ENCODE results near the gene BATF.
"Not testable (repeated sequence)": the region's sequence is repeated elsewhere in the genome, so short reads cannot be mapped to it uniquely, and the experiment has no call there.

The BATF gene

GRCh38 chr14:75522224-75522982 lies at the start of gene BATF:
Gene BATF (plus strand): TSS chr14:75522469. CDS start chr14:75522683, 214 bp downstream.
- DNase-seq (ENCODE audit: low read depth in 2 of 2) = peak; percentile 59 to 68

- not testable (repeated sequence) for DNase-seq (ENCODE audit: low read depth in 2 of 2)
These were observed 48.1 kb upstream of the BATF start for GRCh38 chr14:75474127-75474526.

GRCh38 chr14:75476274-75476995 lies 45.8 kb upstream of the BATF start:
- no peak for DNase-seq (ENCODE audit: low read depth in 2 of 2)

GRCh38 chr14:75477881-75478280 lies 44.4 kb upstream of the BATF start:
- DNase-seq (ENCODE audit: low read depth in 2 of 2) = no peak

GRCh38 chr14:75479770-75480600 lies 42.3 kb upstream of the BATF start:
- DNase-seq (ENCODE audit: low read depth in 2 of 2) = no peak

- DNase-seq (ENCODE audit: low read depth in 2 of 2) = no peak
These were observed 39.9 kb upstream of the BATF start for GRCh38 chr14:75482366-75482765.

GRCh38 chr14:75484711-75485429 lies 37.4 kb upstream of the BATF start:
- no peak for DNase-seq (ENCODE audit: low read depth in 2 of 2)

GRCh38 chr14:75486318-75486717 lies 36.0 kb upstream of the BATF start:
- no peak for DNase-seq (ENCODE audit: low read depth in 2 of 2)

GRCh38 chr14:75487155-75487671 lies 35.1 kb upstream of the BATF start:
- DNase-seq (ENCODE audit: low read depth in 2 of 2) = no peak

- no peak for DNase-seq (ENCODE audit: low read depth in 2 of 2)
These were observed 32.8 kb upstream of the BATF start for GRCh38 chr14:75489480-75489837.

GRCh38 chr14:75491376-75491978 lies 30.8 kb upstream of the BATF start:
- DNase-seq (ENCODE audit: low read depth in 2 of 2) = no peak

GRCh38 chr14:75492832-75493591 lies 29.3 kb upstream of the BATF start:
- DNase-seq (ENCODE audit: low read depth in 2 of 2) = no peak

GRCh38 chr14:75493592-75494087 lies 28.6 kb upstream of the BATF start:
- no peak for DNase-seq (ENCODE audit: low read depth in 2 of 2)

GRCh38 chr14:75494896-75495295 lies 27.4 kb upstream of the BATF start:
- no peak for DNase-seq (ENCODE audit: low read depth in 2 of 2)

- DNase-seq (ENCODE audit: low read depth in 2 of 2) = no peak
These were observed 26.9 kb upstream of the BATF start for GRCh38 chr14:75495399-75495798.

GRCh38 chr14:75495882-75496281 lies 26.4 kb upstream of the BATF start:
- no peak for DNase-seq (ENCODE audit: low read depth in 2 of 2)

- DNase-seq (ENCODE audit: low read depth in 2 of 2) = no peak
These were observed 25.5 kb upstream of the BATF start for GRCh38 chr14:75496755-75497154.

GRCh38 chr14:75497191-75497590 lies 25.1 kb upstream of the BATF start:
- DNase-seq (ENCODE audit: low read depth in 2 of 2) = peak; percentile 33 to 41

GRCh38 chr14:75497701-75498100 lies 24.6 kb upstream of the BATF start:
- DNase-seq (ENCODE audit: low read depth in 2 of 2) = no peak

Data from stimulated activated CD4-positive, alpha-beta T cell treated with anti-CD3 and anti-CD28 coated beads, Interleukin-15, amount 100 ng/mL, for 48 hours (primary cell).